Amniotic epithelial cell (primary cell): ENCODE results near the gene CATSPERZ.
A peak's percentile ranks its signal among the peaks of the same experiment; 100 is the strongest.

Experiments used
- DNase-seq: peaks from one replicate; pipeline ENCODE4 v3.0.0-alpha.2; 2010; ENCODE audit warnings: low read depth

Gene CATSPERZ

DNA sequence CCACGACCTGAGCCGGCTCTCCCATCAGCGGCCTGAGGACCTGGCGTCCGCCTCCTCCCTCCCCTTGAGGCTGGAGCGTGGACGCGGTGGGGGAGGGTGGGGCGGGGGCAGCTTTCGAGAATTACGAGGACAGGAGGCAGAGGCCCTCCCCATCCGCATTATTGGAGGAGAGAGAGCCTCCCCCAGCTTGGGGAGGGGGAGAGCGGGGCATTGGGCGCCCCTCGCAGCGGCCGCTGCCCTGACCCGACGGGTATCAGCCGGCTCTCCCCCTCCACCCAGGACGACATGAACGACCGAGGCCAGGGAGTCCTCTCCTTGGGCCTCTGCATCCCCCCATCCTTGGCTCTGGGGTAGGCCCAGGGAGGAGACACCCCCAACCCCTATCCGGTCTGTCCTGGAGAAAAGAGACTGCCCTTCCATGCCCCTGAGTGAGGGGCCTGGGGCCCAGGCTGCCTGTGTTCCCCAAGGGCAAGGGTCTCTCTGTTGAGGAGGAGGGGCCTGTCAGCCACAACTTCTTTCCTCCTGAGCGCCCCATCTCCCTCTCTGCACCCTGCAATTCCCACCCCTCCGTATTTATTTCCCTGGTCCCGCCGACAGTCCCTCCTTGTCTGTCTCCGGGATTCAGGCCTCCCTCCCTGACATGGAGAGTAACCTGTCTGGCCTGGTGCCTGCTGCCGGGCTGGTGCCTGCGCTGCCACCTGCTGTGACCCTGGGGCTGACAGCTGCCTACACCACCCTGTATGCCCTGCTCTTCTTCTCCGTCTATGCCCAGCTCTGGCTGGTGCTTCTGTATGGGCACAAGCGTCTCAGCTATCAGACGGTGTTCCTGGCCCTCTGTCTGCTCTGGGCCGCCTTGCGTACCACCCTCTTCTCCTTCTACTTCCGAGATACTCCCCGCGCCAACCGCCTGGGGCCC is 14.0 kb upstream of the CATSPERZ start:
- DNase-seq = no peak

DNA sequence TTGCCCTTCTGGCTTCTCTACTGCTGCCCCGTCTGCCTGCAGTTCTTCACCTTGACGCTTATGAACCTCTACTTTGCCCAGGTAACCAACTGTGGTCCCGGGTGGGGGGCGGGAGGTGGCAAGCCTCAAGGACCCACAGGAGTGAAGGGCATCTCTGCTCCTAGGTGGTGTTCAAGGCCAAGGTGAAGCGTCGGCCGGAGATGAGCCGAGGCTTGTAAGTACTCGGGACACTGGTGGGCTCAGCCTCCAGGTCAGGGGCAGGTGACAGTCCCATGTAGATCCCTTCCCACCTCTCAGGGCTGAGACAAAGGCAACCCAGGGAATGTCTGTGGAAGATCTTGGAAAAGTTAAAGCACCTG is 13.4 kb upstream of the CATSPERZ start:
- no peak for DNase-seq

DNA sequence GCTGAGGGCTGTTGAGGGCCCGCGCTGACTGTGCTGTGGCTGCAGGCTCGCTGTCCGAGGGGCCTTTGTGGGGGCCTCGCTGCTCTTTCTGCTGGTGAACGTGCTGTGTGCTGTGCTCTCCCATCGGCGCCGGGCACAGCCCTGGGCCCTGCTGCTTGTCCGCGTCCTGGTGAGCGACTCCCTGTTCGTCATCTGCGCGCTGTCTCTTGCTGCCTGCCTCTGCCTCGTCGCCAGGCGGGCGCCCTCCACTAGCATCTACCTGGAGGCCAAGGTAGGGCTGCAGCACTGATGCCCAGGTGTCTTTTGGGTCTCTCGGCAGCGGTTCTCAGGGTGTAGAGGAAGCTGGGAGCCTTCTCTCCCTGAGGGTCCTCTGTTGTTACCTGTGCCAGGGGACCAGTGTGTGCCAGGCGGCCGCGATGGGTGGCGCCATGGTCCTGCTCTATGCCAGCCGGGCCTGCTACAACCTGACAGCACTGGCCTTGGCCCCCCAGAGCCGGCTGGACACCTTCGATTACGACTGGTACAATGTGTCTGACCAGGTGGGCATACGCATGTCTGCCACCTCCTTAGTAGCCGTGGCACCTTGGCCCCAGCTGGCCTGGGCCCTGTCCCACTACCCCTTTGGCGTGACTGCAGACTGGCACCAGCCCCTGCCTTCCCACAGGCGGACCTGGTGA is 12.3 kb upstream of the CATSPERZ start:
- no peak for DNase-seq

DNA sequence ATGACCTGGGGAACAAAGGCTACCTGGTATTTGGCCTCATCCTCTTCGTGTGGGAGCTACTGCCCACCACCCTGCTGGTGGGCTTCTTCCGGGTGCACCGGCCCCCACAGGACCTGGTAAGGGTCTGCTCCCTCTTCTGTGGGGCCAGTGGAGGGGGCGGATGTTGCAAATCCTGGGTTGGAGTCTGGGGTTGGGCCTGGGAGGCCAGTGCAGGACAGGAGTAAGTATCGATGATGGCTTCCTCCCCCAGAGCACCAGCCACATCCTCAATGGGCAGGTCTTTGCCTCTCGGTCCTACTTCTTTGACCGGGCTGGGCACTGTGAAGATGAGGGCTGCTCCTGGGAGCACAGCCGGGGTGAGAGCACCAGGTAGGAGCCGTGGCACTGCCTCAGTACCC is 11.8 kb upstream of the CATSPERZ start:
- no peak for DNase-seq

DNA sequence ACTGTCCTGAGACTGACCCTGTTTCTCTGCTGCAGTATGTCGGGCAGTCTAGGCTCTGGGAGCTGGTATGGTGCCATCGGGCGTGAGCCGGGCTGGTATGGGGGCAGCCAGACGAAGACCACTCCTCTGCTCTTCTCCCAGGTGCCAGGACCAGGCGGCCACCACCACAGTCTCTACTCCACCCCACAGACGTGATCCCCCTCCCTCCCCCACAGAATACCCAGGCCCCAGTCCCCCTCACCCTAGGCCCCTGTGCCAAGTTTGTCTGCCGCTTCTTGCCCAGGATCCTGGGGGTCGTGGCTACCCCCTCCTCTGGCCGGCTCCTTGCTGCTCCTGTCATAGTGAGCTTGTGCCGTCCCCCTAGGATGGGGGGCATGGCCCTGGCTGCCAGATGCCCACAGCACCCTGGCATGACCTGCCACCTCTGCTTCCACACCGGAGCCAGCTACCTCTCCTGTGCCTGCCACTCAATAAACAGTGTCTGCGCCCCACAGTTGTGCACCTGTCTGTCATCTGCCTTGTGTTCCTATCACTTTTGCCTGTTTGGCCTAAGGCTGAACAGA is 11.1 kb upstream of the CATSPERZ start:
- DNase-seq = no peak

DNA sequence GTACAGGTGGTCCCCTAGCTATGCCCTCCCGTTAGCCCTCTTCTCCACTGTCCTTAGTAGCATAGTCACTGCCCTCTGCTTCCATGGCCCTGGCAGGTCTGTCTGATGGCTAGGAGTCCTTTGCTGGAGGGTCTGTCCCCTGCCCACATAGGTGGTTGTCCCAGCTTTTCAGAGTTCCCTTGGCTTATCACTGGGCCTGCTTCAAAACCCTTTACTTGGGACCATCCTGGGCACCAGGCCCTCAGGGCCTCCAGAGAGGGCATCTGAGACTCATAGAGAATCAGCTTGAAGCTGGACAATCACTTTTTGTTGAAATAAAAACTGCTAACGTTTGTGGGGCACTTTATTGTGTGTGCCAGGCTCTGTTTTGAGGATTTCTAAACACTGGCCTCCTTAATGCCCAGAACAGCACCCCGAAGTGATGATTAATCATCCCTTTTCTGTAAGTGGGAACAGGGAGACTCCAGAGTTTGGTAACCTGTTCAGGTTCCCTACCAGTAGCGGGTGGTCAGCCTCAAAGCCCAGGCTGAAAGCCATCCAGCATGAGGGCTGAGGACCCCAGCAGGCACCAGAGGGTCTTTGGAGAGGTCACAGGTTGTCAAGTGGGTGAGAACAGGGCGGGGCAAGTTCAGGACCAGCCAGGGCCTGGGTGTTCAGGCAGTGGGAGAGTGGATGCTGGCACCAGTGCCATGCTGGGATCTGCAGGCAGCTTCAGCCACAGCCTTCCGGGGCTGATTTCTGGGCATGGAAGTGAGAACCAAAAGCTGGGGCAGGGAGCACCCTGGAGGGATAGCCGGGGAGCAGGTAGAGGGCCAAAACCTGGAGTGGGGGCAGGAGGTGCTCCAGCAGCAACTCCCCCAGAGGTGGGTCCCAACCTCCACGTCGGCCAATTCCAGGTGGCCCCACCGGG is 9.6 kb upstream of the CATSPERZ start:
- no peak for DNase-seq

DNA sequence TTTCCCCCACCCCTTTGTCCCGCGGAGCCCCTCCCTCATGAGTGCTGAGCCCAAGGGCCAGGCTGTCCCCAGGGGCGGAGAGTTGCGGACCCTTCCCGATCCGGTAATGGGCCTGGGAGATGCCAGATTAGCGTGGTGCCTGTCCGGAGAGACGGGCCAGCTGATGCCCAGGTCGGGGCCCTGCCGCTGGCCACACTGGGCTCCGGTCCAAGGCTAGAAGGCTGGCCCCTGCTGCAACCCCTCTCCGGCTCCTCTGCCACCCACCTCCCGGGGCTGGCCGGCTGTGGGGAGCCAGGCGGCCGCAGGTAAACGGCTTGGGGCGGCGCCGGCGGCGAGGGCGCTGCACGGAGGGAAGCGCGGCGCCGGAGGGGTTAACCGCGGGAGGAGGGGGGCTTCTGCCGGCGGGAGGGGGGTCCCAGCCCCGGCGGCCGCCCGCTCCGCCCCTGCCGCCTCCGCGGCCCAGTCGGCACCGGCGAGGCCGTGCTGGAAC is 8.9 kb upstream of the CATSPERZ start, which contains the start of gene KCNK4:
Gene KCNK4 (plus strand): TSS at position 41 of the 490 bp plus-strand sequence. CDS start 1,717 bp downstream, outside the sequence.
- DNase-seq = no peak

DNA sequence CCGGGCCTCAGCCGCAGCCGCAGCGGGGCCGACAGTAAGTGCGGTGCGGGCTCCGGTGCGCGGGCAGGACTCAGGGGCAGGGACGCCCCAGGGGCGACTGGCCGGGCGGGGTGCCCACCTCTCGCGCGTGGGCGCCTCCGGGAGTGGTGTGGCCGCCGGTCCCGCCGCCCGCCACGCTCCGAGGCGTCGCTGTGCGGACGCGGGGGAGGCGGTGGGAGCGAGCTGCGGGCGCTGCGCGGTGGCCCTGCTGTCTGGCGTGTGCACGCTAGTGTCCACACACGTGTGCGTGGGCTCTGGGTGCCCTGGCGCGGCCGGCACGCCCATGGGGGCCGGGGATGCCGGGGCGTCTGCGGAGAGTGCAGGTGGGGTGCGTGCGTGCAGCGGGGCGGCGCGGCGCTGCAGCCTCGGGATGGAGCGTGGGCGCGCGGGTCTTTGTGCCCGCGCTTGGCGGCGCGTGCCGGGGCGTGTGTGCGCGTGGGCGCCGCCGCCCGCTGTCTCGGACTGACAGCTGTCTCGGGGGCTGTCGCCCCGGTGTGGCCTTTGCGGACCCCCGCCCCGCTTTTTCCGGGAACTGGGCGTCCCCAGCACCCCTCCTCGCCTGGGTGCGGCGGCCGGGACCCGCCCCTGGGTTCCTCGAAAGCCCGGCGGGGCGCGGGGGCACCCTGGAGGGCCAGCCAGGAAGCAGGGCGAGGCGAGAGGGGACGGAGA is 8.3 kb upstream of the CATSPERZ start:
- no peak for DNase-seq

DNA sequence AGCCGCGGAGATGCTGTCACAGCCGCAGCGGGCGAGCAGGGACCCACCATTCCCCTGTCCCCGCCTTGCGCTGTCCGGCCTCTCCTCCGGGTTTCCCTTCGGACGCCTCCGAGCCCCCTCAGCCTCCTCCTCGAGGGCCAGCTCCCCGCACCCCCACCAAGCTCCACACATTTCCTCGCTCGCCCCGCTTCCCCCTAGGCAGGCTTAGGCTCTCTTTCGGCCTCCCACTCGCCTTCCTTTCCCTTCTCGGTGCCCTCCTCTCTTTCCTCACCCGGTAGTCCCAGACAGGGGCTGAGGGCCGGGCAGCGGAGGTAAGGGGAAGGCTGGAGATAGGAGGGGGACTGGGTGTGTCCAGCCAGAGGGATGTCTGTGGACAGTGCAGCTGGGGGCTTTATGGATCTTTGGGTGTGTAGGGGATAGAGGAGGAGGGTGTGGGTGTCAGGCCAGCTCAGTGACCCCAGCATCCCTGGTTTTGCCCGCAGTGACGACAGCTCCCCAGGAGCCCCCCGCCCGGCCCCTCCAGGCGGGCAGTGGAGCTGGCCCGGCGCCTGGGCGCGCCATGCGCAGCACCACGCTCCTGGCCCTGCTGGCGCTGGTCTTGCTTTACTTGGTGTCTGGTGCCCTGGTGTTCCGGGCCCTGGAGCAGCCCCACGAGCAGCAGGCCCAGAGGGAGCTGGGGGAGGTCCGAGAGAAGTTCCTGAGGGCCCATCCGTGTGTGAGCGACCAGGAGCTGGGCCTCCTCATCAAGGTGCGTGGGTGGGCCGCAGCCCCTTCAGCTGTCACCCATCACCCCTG is 7.5 kb upstream of the CATSPERZ start:
- DNase-seq = no peak

DNA sequence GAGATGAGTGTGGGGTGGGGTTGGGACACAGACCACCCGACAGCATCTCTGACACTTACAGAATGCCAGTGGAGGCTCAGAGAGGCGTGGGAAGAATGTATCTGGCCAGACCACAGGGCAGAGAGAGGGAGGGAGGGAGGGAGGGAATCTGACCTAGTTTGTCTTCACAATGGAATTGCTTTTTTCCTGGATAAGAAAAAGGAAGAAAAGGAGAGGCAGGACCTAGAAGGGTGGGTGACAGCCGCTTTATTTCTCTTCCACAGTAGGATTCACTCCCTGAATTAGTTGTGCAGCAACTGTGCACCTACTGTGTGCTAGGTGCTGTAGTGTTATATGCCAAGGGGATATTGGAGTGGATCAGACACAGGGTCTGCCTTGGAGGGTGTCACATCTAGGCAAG is 5.4 kb upstream of the CATSPERZ start:
- DNase-seq = peak; percentile 79

DNA sequence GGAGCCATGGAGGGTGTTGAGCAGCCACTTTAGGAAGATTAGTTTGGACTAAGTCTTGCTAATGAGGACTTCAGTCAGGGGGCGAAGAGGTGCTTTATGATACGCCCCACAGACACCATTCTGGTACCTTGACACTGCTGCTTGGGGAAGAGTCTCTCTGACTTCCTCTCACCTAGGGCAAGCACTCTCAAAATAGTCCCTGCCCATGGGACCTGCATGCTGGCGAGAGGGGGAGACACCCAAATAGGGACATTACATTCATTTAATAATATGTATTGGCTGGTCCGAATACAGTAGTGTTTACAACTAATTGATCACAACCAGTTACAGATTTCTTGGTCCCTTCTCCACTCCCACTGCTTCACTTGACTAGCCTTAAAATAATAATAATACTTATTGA is 4.4 kb upstream of the CATSPERZ start:
- no peak for DNase-seq

DNA sequence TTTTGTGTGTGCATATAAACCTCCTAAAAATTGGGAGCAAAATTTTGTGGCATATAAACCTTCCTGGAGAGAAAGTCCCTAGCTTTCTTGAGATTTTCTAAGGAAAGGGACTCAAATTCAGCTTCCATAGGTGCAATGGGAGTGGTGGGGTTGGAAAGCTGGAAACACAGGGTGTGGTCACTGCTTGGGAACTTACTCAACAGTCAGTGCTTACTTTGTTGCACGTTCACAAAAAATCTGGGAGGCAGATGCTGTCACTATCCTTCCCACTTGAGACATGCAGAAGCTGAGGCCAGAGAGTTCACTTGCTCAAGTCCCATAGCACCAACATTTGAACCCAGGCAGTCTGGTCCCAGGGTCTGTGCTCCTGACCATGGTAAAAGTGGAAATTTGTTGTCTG is 3.9 kb upstream of the CATSPERZ start:
- no peak for DNase-seq

DNA sequence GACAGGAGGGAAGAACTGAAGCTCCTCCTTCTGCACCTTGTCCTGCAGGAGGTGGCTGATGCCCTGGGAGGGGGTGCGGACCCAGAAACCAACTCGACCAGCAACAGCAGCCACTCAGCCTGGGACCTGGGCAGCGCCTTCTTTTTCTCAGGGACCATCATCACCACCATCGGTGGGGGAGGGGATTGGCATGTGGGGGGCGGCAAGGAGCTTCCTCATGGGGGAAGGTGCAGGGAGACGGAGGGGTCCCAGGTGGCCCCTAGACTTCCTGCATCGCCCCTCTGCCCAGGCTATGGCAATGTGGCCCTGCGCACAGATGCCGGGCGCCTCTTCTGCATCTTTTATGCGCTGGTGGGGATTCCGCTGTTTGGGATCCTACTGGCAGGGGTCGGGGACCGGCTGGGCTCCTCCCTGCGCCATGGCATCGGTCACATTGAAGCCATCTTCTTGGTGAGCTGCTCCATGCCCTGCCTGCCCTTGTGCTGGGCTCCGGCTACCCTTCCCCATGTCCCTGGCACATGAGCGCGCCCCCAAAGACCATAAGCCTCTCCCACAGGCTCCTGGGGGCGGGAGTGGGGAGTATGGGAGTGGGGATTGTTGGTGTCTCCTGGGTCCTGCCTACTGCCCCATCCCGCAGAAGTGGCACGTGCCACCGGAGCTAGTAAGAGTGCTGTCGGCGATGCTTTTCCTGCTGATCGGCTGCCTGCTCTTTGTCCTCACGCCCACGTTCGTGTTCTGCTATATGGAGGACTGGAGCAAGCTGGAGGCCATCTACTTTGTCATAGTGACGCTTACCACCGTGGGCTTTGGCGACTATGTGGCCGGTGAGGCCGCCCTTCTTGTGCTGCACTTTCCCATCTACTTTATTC is 3.1 kb upstream of the CATSPERZ start:
- no peak for DNase-seq

DNA sequence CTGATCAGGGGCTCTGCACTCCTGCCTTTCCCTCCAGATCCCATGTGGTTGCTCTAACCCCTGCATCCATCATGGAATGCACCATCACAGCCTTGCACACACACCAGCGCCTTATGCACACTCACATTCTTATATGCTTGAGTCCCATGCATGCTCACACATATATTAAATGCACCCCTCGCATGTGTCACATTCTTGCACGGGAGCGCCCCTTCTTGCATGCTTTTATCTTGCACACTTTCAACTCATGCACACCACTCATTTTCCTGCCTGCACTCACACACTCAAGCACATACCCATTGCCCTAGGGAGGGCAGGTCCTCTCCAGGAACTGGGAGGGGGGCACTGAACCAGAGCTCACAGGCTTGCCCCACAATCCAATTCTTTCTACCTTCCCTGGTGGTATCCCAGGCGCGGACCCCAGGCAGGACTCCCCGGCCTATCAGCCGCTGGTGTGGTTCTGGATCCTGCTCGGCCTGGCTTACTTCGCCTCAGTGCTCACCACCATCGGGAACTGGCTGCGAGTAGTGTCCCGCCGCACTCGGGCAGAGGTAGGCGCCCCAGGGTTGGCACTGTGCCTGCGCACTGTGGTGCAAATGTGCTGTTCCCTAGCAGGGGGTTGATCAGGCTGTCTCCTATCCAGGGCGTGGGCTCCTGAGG is 2.3 kb upstream of the CATSPERZ start:
- DNase-seq = no peak

DNA sequence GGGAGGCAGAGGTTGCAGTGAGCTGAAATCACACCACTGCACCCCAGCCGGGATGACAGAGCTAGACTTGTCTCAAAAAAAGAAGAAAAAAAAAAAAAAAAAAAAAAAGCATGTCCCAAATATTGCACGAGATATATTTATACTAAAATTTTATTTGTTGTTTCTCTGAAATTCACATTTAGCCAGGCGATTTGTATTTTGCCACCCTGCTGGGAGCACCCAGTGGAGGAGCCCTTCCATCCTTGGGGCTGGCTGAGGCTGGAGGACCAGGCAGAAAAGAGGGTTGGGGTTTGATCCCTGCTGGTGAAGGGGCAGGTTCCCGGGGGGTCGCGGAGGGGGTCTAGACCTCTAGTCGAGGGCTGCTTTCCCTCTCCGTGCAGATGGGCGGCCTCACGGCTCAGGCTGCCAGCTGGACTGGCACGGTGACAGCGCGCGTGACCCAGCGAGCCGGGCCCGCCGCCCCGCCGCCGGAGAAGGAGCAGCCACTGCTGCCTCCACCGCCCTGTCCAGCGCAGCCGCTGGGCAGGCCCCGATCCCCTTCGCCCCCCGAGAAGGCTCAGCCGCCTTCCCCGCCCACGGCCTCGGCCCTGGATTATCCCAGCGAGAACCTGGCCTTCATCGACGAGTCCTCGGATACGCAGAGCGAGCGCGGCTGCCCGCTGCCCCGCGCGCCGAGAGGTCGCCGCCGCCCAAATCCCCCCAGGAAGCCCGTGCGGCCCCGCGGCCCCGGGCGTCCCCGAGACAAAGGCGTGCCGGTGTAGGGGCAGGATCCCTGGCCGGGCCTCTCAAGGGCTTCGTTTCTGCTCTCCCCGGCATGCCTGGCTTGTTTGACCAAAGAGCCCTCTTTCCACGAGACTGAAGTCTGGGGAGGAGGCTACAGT is 952 bp upstream of the CATSPERZ start:
- no peak for DNase-seq

DNA sequence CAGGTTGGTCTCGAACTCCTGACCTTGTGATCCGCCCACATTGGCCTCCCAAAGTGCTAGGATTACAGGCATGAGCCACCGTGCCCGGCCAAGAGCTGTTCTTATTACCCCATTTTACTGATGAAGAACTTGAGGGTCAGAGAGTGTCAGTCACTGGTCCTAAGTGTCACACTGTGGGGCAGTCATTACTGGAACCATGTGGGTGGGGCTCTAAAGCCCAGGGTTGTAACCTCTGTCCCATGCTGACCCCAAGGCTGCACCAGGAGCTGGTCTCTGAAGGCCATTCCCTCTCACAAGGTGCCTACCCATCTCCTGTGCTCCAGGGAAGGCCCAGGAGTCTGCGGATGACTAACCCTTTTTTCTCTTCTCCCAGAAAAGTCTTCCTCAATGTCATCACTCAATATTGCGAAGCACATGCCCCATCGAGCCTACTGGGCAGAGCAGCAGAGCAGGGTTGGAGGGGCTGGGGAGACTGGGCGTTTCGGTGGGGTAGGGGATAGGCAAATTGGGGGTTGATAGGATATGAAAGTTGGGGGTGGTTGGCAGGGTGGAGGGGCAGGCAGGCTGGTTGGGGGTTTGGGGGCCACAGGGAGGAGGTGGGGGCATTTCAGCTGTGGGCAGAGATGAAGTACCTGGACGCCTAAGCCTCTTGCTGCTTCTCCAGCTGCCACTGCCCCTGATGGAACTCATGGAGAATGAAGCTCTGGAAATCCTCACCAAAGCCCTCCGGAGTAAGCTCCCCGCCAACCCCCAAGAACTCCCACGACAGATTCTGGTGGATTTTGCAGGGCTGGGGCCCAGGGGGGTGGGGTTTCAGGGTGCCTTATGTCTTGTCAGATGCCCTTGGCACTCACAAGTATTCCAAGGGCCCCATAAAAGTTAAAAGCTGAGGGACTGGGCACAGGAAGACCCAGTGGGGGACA is 3.2 kb downstream of the CATSPERZ start:
- DNase-seq = no peak

DNA sequence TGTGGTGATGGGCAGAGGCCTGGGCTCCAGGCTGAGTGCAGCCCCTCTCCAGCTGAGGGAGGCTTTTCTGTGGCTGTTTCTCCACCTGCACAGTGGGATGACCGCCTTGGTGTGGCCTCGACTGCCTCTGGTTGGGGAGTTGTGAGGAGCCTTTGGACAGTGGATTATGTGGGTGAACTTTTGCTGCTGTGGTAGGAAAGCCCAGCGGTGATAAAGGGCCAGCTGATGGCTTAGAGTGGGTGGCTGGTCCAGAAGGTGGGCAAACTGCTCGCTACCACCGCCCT is 3.8 kb downstream of the CATSPERZ start:
- DNase-seq = no peak
